A673 (cell line): ENCODE measurements around the gene BANK1. TPM values are rescaled to one million over a fixed set of nuclear protein-coding genes. Genes with fewer than 3 reads are reported as not detected.

Source experiments
- BruUV-seq: library from RNA; stranded (reverse); fragments of 400-500 nt; replicated peaks from 2 replicates; lab custom pipeline; 2021; lab: Mats Ljungman, UMichigan
- CTCF ChIA-PET: fragments of 300-600 bp; sonication (Branson Sonifier 250); formaldehyde crosslinking; loops from one replicate; lab custom pipeline; 2022; ENCODE audit warnings: antibody characterized with exemption; lab: Charles Lee
- POLR2A ChIA-PET: fragments of 300-600 bp; sonication (Branson Sonifier 250); formaldehyde crosslinking; loops from one replicate; lab custom pipeline; 2022; ENCODE audit warnings: antibody characterized with exemption; ENCODE audit not compliant: low non-redundant PET; lab: Charles Lee
- DNase-seq: peaks from one replicate; pipeline ENCODE4 v3.0.0-alpha.2; 2015; ENCODE audit warnings: low spot score
- H3K27ac ChIP-seq: fragments of 200-600 bp; sonication (generic); 2 replicates; pipeline ENCODE4 v1.5.1; 2016; ENCODE audit warnings: mixed run types, low read depth, mild to moderate bottlenecking, mixed read lengths, antibody characterized with exemption, low read length; ENCODE audit not compliant: poor library complexity, severe bottlenecking
- H3K27me3 ChIP-seq: fragments of 200-600 bp; sonication (generic); replicated peaks from 2 replicates; pipeline ENCODE4 v1.6.1; 2017; ENCODE audit warnings: mixed run types, low read depth, mild to moderate bottlenecking, mixed read lengths, antibody characterized with exemption, low read length; ENCODE audit not compliant: insufficient read depth, poor library complexity
- H3K36me3 ChIP-seq: fragments of 200-600 bp; sonication (generic); 2 replicates; pipeline ENCODE4 v1.6.1; 2016; ENCODE audit warnings: mixed run types, mild to moderate bottlenecking, mixed read lengths, antibody characterized with exemption, low read length; ENCODE audit not compliant: insufficient read depth, poor library complexity, severe bottlenecking
- H3K4me1 ChIP-seq: fragments of 200-600 bp; sonication (generic); 2 replicates; pipeline ENCODE4 v1.6.1; 2017; ENCODE audit warnings: mixed run types, mild to moderate bottlenecking, mixed read lengths, antibody characterized with exemption, low read length; ENCODE audit not compliant: insufficient read depth, poor library complexity, severe bottlenecking
- H3K4me3 ChIP-seq: fragments of 200-600 bp; sonication (generic); 2 replicates; pipeline ENCODE4 v1.5.1; 2016; ENCODE audit warnings: low read depth, mixed run types, mild to moderate bottlenecking, mixed read lengths, low read length; ENCODE audit not compliant: poor library complexity, severe bottlenecking
- H3K9me3 ChIP-seq: fragments of 200-600 bp; sonication (generic); 2 replicates; pipeline ENCODE4 v1.6.1; 2016; ENCODE audit warnings: mixed run types, low read depth, mild to moderate bottlenecking, mixed read lengths, antibody characterized with exemption, low read length; ENCODE audit not compliant: poor library complexity, severe bottlenecking
- EZH2 ChIP-seq: fragments of 200-600 bp; sonication (generic); IDR thresholded peaks from 2 replicates; pipeline ENCODE4 v1.6.1; 2017; ENCODE audit warnings: borderline replicate concordance, low read depth, mild to moderate bottlenecking, mixed read lengths, antibody characterized with exemption, low read length; ENCODE audit not compliant: poor library complexity, severe bottlenecking
- intact Hi-C: fragments of 100-400 bp; cut with micrococcal nuclease; formaldehyde crosslinking; loops from one replicate; pipeline ENCODE4 v1.10.0; 2022; ENCODE audit not compliant: unreplicated experiment
- total RNA-seq: library from RNA; stranded (reverse); gene quantifications from 2 replicates; pipeline ENCODE4 v1.2.3, GENCODE V29; 2021
- TF ChIP-seq, protein P1 (sequence below): fragments of 300-800, 200-600 bp; sonication (generic); conservative IDR thresholded peaks from 2 replicates; pipeline ENCODE4 v1.5.1; 2017; ENCODE audit warnings: low read depth, mild to moderate bottlenecking, antibody characterized with exemption, low read length, moderate library complexity, mixed read lengths

The BANK1 gene
- total RNA-seq, 1 experiment from 2014 or later = not detected

DNA sequence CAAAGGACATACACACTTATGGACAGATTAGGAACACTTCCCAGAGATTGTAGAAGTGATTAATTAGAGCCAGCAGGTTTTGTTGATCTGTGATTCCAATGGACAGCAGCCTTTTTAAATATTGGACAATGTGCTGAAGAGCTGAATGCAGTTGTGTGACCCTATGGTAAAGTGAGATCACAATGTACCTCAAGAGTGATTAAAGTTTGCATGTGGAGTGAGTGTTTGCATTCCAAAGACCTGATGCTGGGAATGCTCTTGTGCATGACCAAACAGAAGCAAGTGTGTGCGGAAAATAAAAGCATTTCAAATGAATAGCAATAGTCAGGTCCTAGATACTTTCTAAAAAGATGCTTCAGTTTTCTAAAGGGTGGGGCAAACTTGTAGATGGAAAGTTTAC lies 154.1 kb downstream of the BANK1 start:
- no TSS peak for BruUV-seq
- ChIA-PET CTCF (no interaction called here), POLR2A (no interaction called here)
- Histone ChIP-seq H3K36me3 (no peaks in the 10 kb centered on the region), H3K27me3 (no peaks in the 10 kb centered on the region), H3K4me3 (no peak overlapping the region), H3K27ac (no peak overlapping the region), H3K4me1 (no peaks in the 10 kb centered on the region), H3K9me3 (no peaks in the 10 kb centered on the region)
- TF ChIP-seq EZH2 = no peak
- TF ChIP-seq, protein P1, sequence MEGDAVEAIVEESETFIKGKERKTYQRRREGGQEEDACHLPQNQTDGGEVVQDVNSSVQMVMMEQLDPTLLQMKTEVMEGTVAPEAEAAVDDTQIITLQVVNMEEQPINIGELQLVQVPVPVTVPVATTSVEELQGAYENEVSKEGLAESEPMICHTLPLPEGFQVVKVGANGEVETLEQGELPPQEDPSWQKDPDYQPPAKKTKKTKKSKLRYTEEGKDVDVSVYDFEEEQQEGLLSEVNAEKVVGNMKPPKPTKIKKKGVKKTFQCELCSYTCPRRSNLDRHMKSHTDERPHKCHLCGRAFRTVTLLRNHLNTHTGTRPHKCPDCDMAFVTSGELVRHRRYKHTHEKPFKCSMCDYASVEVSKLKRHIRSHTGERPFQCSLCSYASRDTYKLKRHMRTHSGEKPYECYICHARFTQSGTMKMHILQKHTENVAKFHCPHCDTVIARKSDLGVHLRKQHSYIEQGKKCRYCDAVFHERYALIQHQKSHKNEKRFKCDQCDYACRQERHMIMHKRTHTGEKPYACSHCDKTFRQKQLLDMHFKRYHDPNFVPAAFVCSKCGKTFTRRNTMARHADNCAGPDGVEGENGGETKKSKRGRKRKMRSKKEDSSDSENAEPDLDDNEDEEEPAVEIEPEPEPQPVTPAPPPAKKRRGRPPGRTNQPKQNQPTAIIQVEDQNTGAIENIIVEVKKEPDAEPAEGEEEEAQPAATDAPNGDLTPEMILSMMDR = no peak
- no peak for DNase-seq
- intact Hi-C loops = no loop called here

DNA sequence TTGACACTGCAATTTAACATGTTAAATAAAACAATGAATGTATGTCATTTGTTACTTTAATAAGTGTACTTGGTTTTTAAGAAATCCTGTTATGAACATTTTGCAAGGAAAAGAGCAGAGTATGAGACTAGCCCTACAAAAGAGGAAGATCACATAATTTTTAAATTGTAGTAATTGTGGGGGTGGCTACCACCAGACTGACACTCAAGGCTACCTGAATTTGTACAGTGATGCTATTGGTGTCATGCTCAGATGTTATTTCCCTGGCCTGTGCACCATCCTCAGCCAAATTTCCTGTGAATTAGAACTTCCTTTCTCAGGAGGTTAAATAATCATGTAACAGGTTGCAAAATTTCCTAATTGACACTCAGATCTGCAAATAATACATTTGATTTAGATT lies 157.5 kb downstream of the BANK1 start:
- Histone ChIP-seq H3K27ac (no peak overlapping the region), H3K4me3 (no peak overlapping the region), H3K9me3 (no peaks in the 10 kb centered on the region), H3K36me3 (no peaks in the 10 kb centered on the region), H3K4me1 (no peaks in the 10 kb centered on the region), H3K27me3 (no peaks in the 10 kb centered on the region)
- no TSS peak for BruUV-seq
- intact Hi-C loops = no loop called here
- ChIA-PET POLR2A (no interaction called here), CTCF (no interaction called here)
- no peak for TF ChIP-seq EZH2
- TF ChIP-seq, protein P1 = no peak
- no peak for DNase-seq

DNA sequence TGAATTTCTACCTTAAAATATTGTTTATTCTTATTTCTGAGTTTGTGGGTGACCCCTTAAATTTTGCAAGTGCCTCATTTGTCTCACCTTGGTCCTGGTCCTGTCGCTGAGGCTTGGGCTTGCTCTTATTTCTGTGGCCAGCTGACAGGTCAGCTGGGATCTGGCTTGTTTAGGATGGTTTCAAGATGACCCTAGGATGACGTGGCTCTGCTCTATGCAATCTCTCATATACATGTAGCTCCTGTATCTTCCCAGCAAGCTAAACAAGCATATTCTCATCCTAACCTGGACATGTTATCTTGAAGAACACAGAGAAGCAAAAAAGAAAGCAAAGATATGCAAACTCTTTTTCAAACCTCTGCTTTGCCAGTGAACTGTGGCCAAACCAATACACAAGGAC lies 158.4 kb downstream of the BANK1 start:
- POLR2A ChIA-PET = no interaction called here
- no peak overlapping the region for H3K4me3 ChIP-seq
- intact Hi-C loops = no loop called here
- no peaks in the 10 kb centered on the region for H3K36me3 ChIP-seq
- no peak overlapping the region for H3K27ac ChIP-seq
- CTCF ChIA-PET = no interaction called here
- H3K9me3 ChIP-seq = no peaks in the 10 kb centered on the region
- H3K27me3 ChIP-seq = no peaks in the 10 kb centered on the region
- H3K4me1 ChIP-seq = no peaks in the 10 kb centered on the region
- no peak for DNase-seq
- BruUV-seq = no TSS peak
- no peak for TF ChIP-seq EZH2
- TF ChIP-seq, protein P1 = no peak
